ENCODE data around the gene USP46. TPM values are rescaled to one million over a fixed set of nuclear protein-coding genes. Genes with fewer than 3 reads are reported as not detected.

Gene USP46
- total RNA-seq, 1 donor from 2014 or later: 51.2 TPM

DNA sequence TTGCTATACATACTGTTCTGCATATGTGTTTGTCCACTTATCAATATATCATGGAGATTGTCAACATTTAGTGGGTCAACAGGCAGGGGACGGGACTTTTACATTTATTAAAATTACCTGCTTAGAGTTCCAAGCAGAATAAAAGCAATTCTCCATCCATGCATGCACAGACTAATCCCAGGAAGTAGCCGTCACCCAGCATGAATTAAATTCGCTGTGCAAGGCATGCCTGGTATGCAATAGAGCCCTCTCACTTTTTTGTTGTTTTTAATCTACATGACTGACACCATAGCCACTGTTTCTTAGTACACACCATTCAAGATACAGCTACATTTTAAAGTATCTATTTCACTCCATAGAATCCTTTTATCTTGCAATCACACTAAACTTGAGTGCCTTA is 108.9 kb downstream of the USP46 start:
- FAIRE-seq: no peak
- Histone ChIP-seq H2AFZ (ENCODE audit: low read depth, low read length) (no peak overlapping the region), H3K9me3 (ENCODE audit: insufficient read depth, low read depth, low read length) (no peaks in the 10 kb centered on the region), H3K27me3 (ENCODE audit: insufficient read depth, low read length) (no peaks in the 10 kb centered on the region), H3K4me2 (ENCODE audit: low read length) (no peak overlapping the region), H3K27ac (ENCODE audit: low read depth, low read length) (no peak overlapping the region), H3K4me3 (ENCODE audit: insufficient read depth, low read depth, low read length) (no peak overlapping the region), H3K4me1 (ENCODE audit: insufficient read depth, low read length) (no peaks in the 10 kb centered on the region), H4K20me1 (ENCODE audit: insufficient read depth, low read length) (no peaks in the 10 kb centered on the region), H3K9ac (ENCODE audit: low read length) (no peak overlapping the region), H3K79me2 (ENCODE audit: insufficient read depth, low read length) (no peaks in the 10 kb centered on the region), H3K36me3 (ENCODE audit: insufficient read depth, low read length) (no peaks in the 10 kb centered on the region)
- H3K36me3 Mint-ChIP-seq (ENCODE audit: low read depth, unreplicated experiment): peaks cover 2% of the 10 kb centered on the region
- TF ChIP-seq, protein P1, sequence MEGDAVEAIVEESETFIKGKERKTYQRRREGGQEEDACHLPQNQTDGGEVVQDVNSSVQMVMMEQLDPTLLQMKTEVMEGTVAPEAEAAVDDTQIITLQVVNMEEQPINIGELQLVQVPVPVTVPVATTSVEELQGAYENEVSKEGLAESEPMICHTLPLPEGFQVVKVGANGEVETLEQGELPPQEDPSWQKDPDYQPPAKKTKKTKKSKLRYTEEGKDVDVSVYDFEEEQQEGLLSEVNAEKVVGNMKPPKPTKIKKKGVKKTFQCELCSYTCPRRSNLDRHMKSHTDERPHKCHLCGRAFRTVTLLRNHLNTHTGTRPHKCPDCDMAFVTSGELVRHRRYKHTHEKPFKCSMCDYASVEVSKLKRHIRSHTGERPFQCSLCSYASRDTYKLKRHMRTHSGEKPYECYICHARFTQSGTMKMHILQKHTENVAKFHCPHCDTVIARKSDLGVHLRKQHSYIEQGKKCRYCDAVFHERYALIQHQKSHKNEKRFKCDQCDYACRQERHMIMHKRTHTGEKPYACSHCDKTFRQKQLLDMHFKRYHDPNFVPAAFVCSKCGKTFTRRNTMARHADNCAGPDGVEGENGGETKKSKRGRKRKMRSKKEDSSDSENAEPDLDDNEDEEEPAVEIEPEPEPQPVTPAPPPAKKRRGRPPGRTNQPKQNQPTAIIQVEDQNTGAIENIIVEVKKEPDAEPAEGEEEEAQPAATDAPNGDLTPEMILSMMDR (IDR thresholded peaks at IDR 0.05; ENCODE audit: insufficient read depth, low read depth, low read length): no peak
- TF ChIP-seq EZH2 (IDR thresholded peaks at IDR 0.05; ENCODE audit: insufficient read depth, low read length): no peak
- DNase-seq (ENCODE audit: low read depth): no peak
- H3K9me3 Mint-ChIP-seq (ENCODE audit: unreplicated experiment): peaks cover 4% of the 10 kb centered on the region
- no peak overlapping the region for H3K4me3 Mint-ChIP-seq (ENCODE audit: unreplicated experiment)
- H3K27ac Mint-ChIP-seq (ENCODE audit: unreplicated experiment): no peak overlapping the region
- H3K4me1 Mint-ChIP-seq (ENCODE audit: low read depth, unreplicated experiment): peaks cover 27% of the 10 kb centered on the region
- no peaks in the 10 kb centered on the region for H3K27me3 Mint-ChIP-seq (ENCODE audit: low read depth, unreplicated experiment)

DNA sequence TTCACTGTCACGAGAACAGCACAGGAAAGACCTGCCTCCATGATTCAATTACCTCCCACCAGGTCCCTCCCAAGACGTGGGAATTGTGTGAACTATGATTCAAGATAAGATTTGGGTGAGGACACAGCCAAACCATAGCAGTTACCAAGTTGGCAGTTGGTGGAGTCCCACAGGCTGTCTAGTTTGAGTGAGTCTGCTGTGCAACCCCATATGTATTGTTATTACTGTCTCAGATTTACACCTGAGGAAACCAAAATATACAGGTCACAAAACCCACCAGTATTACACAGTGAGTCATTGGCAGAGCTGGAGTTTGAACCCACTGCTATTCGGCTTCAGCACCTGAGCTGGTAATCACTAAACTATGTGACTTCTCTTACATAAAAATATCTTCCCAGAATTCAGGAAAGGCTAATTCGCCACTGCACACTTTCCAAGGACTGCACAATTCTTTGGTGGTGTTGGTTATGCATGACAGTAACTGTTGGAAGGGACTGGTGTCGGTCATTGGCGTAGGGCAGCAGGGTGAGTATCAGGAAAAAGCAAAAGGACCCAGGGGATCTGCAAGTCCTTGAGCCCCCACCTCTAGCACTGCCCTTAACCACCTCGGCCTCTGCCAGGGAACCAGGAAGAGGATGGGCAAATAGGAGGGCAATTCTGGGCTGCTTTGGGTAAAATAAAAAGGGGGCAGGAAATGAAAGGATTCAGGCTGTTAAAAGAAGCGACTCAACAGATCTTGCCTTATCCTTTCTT is 110.1 kb downstream of the USP46 start:
- peaks cover 4% of the 10 kb centered on the region for H3K9me3 Mint-ChIP-seq (ENCODE audit: unreplicated experiment)
- no peak for FAIRE-seq
- H3K4me1 Mint-ChIP-seq (ENCODE audit: low read depth, unreplicated experiment): peaks cover 19% of the 10 kb centered on the region
- H3K27ac ChIP-seq (ENCODE audit: low read depth, low read length): no peak overlapping the region
- H3K4me3 ChIP-seq (ENCODE audit: insufficient read depth, low read depth, low read length): no peak overlapping the region
- no peaks in the 10 kb centered on the region for H4K20me1 ChIP-seq (ENCODE audit: insufficient read depth, low read length)
- no peaks in the 10 kb centered on the region for H3K27me3 ChIP-seq (ENCODE audit: insufficient read depth, low read length)
- no peaks in the 10 kb centered on the region for H3K36me3 ChIP-seq (ENCODE audit: insufficient read depth, low read length)
- no peak overlapping the region for H3K4me3 Mint-ChIP-seq (ENCODE audit: unreplicated experiment)
- TF ChIP-seq, protein P1 (IDR thresholded peaks at IDR 0.05; ENCODE audit: insufficient read depth, low read depth, low read length): no peak
- no peak for TF ChIP-seq EZH2 (IDR thresholded peaks at IDR 0.05; ENCODE audit: insufficient read depth, low read length)
- no peaks in the 10 kb centered on the region for H3K4me1 ChIP-seq (ENCODE audit: insufficient read depth, low read length)
- no peak overlapping the region for H3K4me2 ChIP-seq (ENCODE audit: low read length)
- no peak overlapping the region for H3K9ac ChIP-seq (ENCODE audit: low read length)
- peaks cover 2% of the 10 kb centered on the region for H3K36me3 Mint-ChIP-seq (ENCODE audit: low read depth, unreplicated experiment)
- H2AFZ ChIP-seq (ENCODE audit: low read depth, low read length): no peak overlapping the region
- DNase-seq (ENCODE audit: low read depth): no peak
- H3K27me3 Mint-ChIP-seq (ENCODE audit: low read depth, unreplicated experiment): no peaks in the 10 kb centered on the region
- H3K9me3 ChIP-seq (ENCODE audit: insufficient read depth, low read depth, low read length): no peaks in the 10 kb centered on the region
- H3K27ac Mint-ChIP-seq (ENCODE audit: unreplicated experiment): no peak overlapping the region
- H3K79me2 ChIP-seq (ENCODE audit: insufficient read depth, low read length): no peaks in the 10 kb centered on the region

DNA sequence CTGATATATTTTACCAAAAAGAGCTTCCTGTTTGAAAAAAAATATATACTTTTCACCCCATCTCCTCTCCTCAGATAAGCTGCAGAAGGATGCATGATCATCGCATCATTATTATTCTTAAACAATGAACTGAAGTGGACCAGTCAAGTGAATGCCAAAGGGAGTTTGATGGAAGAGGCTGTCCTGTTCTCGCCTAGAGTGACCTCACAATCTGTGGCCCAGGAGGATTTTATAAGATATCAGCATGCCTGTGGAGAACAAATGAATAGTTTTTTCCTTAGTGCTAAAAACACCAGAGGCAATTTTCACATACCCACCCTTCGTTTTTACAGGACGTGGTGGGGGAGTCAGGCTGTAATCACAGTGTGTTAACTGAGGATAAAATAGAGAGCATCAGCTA is 112.7 kb downstream of the USP46 start:
- Mint-ChIP-seq H3K27me3 (ENCODE audit: low read depth, unreplicated experiment) (no peaks in the 10 kb centered on the region), H3K4me3 (ENCODE audit: unreplicated experiment) (no peak overlapping the region), H3K9me3 (ENCODE audit: unreplicated experiment) (no peaks in the 10 kb centered on the region), H3K27ac (ENCODE audit: unreplicated experiment) (no peak overlapping the region), H3K36me3 (ENCODE audit: low read depth, unreplicated experiment) (no peaks in the 10 kb centered on the region), H3K4me1 (ENCODE audit: low read depth, unreplicated experiment) (peaks cover 19% of the 10 kb centered on the region)
- DNase-seq (ENCODE audit: low read depth) (no peak), FAIRE-seq (no peak)
- Histone ChIP-seq H3K79me2 (ENCODE audit: insufficient read depth, low read length) (no peaks in the 10 kb centered on the region), H2AFZ (ENCODE audit: low read depth, low read length) (no peak overlapping the region), H3K4me1 (ENCODE audit: insufficient read depth, low read length) (no peaks in the 10 kb centered on the region), H4K20me1 (ENCODE audit: insufficient read depth, low read length) (no peaks in the 10 kb centered on the region), H3K36me3 (ENCODE audit: insufficient read depth, low read length) (no peaks in the 10 kb centered on the region), H3K27me3 (ENCODE audit: insufficient read depth, low read length) (no peaks in the 10 kb centered on the region), H3K9ac (ENCODE audit: low read length) (no peak overlapping the region), H3K27ac (ENCODE audit: low read depth, low read length) (no peak overlapping the region), H3K4me2 (ENCODE audit: low read length) (no peak overlapping the region), H3K9me3 (ENCODE audit: insufficient read depth, low read depth, low read length) (no peaks in the 10 kb centered on the region), H3K4me3 (ENCODE audit: insufficient read depth, low read depth, low read length) (no peak overlapping the region)
- TF ChIP-seq, protein P1 (IDR thresholded peaks at IDR 0.05; ENCODE audit: insufficient read depth, low read depth, low read length): no peak
- TF ChIP-seq EZH2 (IDR thresholded peaks at IDR 0.05; ENCODE audit: insufficient read depth, low read length): no peak

All from astrocyte (in vitro differentiated cells and primary cell).